ENCODE results near the gene VDR.

The VDR gene

DNA sequence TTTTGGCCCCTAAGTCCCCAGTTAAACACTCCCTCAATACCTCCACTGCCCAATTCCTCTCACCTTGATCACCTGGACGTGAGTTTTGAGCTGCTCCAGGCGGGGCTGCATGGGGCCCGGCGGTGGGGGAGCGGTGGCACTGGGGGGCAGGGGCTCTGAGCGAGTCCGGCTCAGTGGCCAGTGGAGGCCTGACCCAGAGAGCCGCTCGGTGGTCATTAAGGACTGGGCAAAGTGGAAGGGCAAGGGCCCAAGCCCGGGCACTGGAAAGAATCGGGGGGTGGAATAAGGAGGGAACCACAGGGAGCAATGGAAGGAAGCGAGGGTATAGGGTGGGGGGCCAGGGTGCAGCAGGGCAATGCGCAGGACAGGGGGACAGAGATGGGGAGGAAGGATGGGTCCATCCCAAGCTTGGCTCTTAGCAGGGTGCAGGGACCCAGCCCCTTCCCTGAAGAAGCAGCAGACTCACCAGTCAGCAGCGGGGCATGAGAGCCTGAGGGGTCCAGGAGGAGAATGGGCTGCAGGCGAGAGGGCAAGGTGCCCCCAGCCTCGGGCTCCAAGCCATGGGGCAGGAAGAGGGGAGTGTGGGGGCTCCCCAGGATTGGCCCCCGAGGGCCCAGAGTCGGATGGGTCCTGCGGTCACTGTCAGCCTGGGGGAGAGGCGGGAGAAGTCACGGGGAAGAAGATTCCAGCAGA, 109.5 kb downstream of the VDR start:
- H3K9me3 ChIP-seq (ENCODE audit: control insufficient read depth, insufficient read depth, low read length), result no peaks in the 10 kb centered on the region
- peaks cover 21% of the 10 kb centered on the region for H3K79me2 ChIP-seq (ENCODE audit: control insufficient read depth, low read length)
- H3F3A ChIP-seq (ENCODE audit: control insufficient read depth, insufficient read depth), result no peaks in the 10 kb centered on the region
- H3K4me1 ChIP-seq (ENCODE audit: control insufficient read depth, low read length), result peaks cover 8% of the 10 kb centered on the region
- H3K27me3 ChIP-seq (ENCODE audit: control insufficient read depth, low read length), result no peaks in the 10 kb centered on the region
- H3K36me3 ChIP-seq (ENCODE audit: control insufficient read depth, low read length), result peaks cover 95% of the 10 kb centered on the region
- H3K9me2 ChIP-seq (replicated peaks; ENCODE audit: control insufficient read depth, low read length), result no peaks in the 10 kb centered on the region
- no peak overlapping the region for H3K4me3 ChIP-seq (ENCODE audit: low read length)
- TF ChIP-seq, protein P1, sequence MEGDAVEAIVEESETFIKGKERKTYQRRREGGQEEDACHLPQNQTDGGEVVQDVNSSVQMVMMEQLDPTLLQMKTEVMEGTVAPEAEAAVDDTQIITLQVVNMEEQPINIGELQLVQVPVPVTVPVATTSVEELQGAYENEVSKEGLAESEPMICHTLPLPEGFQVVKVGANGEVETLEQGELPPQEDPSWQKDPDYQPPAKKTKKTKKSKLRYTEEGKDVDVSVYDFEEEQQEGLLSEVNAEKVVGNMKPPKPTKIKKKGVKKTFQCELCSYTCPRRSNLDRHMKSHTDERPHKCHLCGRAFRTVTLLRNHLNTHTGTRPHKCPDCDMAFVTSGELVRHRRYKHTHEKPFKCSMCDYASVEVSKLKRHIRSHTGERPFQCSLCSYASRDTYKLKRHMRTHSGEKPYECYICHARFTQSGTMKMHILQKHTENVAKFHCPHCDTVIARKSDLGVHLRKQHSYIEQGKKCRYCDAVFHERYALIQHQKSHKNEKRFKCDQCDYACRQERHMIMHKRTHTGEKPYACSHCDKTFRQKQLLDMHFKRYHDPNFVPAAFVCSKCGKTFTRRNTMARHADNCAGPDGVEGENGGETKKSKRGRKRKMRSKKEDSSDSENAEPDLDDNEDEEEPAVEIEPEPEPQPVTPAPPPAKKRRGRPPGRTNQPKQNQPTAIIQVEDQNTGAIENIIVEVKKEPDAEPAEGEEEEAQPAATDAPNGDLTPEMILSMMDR (IDR thresholded peaks at IDR 0.05; ENCODE audit: low read depth, low read length, poor library complexity, severe bottlenecking), result no peak
- no peak for TF ChIP-seq EZH2phosphoT487 (IDR thresholded peaks at IDR 0.05; ENCODE audit: borderline replicate concordance, low read length)
- no peak overlapping the region for H3K27ac ChIP-seq (ENCODE audit: low read depth, low read length)
- peaks cover 7% of the 10 kb centered on the region; the same call in 1 of the 2 replicates for H4K20me1 ChIP-seq (ENCODE audit: control insufficient read depth, insufficient read depth, low read depth, low read length)
- H3K4me2 ChIP-seq (ENCODE audit: low read length), result no peak overlapping the region

DNA sequence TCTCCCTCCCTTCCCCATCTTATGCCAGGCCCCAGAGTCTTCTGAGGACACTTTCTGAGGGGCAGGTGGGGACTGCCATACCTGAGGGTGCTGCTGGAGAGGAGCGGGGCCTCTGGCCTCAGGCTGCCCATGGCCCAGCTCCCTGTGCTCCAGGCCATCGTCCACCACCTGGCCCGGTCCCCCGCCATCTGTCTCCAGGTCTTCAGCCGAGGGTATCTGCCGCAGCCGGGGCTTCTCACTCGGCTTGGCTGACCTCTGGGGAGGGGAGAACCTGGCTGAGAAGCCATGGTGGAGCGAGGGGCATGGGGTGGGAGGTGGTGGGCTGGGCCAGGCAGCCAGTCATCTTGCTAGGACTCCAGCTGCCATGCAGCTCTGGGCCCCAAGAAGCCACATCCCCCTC, 110.1 kb downstream of the VDR start:
- Histone ChIP-seq H3K27me3 (ENCODE audit: control insufficient read depth, low read length) (no peaks in the 10 kb centered on the region), H3K4me3 (ENCODE audit: low read length) (no peak overlapping the region), H3K9me2 (replicated peaks; ENCODE audit: control insufficient read depth, low read length) (no peaks in the 10 kb centered on the region), H3K27ac (ENCODE audit: low read depth, low read length) (no peak overlapping the region), H3K4me2 (ENCODE audit: low read length) (no peak overlapping the region), H3K4me1 (ENCODE audit: control insufficient read depth, low read length) (peaks cover 2% of the 10 kb centered on the region), H3K36me3 (ENCODE audit: control insufficient read depth, low read length) (peaks cover 95% of the 10 kb centered on the region), H3K9me3 (ENCODE audit: control insufficient read depth, insufficient read depth, low read length) (no peaks in the 10 kb centered on the region), H4K20me1 (ENCODE audit: control insufficient read depth, insufficient read depth, low read depth, low read length) (peaks cover 4% of the 10 kb centered on the region; the same call in 1 of the 2 replicates), H3F3A (ENCODE audit: control insufficient read depth, insufficient read depth) (no peaks in the 10 kb centered on the region), H3K79me2 (ENCODE audit: control insufficient read depth, low read length) (peaks cover 16% of the 10 kb centered on the region)
- no peak for TF ChIP-seq EZH2phosphoT487 (IDR thresholded peaks at IDR 0.05; ENCODE audit: borderline replicate concordance, low read length)
- TF ChIP-seq, protein P1 (IDR thresholded peaks at IDR 0.05; ENCODE audit: low read depth, low read length, poor library complexity, severe bottlenecking), result no peak

DNA sequence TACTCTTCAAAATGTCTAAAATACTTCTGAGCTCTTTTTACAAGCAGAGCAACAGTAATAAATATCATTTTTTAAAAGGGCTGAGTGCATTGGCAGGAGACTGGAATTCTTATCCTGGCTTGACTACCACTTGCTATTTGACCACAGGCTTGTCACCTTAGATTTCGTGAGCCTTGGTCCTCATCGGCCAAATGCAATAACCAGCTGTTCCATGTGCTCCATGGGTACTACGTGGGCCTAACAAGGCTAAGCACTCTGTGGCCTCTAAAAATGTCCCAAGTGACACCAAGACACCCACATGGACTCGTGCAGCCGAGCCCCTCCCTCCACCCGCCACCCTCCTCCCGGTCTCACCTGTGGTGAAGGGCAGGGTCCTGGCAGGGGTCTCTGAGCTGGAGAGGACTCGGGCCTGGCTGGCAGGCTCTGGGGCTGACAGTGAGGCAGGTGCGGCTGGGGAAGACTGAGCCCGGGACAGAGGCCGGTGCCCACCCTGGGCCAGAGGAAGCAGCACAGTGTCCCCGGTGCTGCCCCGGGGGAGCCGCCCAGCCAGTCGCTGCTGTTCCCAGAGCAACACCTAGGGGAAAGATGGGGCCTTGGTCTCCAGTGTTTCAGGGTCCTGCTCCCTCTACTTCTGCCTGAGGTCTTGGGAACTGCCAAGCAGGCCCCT, 111.6 kb downstream of the VDR start:
- Histone ChIP-seq H3K27me3 (ENCODE audit: control insufficient read depth, low read length) (no peaks in the 10 kb centered on the region), H3K79me2 (ENCODE audit: control insufficient read depth, low read length) (0 out of 2 replicates have a peak, but pooled peaks cover 2% of the 10 kb centered on the region), H3K36me3 (ENCODE audit: control insufficient read depth, low read length) (peaks cover 95% of the 10 kb centered on the region), H3K9me2 (replicated peaks; ENCODE audit: control insufficient read depth, low read length) (no peaks in the 10 kb centered on the region), H3K4me1 (ENCODE audit: control insufficient read depth, low read length) (no peaks in the 10 kb centered on the region), H3K4me2 (ENCODE audit: low read length) (no peak overlapping the region), H3F3A (ENCODE audit: control insufficient read depth, insufficient read depth) (no peaks in the 10 kb centered on the region), H3K9me3 (ENCODE audit: control insufficient read depth, insufficient read depth, low read length) (no peaks in the 10 kb centered on the region), H3K27ac (ENCODE audit: low read depth, low read length) (no peak overlapping the region), H4K20me1 (ENCODE audit: control insufficient read depth, insufficient read depth, low read depth, low read length) (no peaks in the 10 kb centered on the region), H3K4me3 (ENCODE audit: low read length) (no peak overlapping the region)
- TF ChIP-seq, protein P1 (IDR thresholded peaks at IDR 0.05; ENCODE audit: low read depth, low read length, poor library complexity, severe bottlenecking), result no peak
- no peak for TF ChIP-seq EZH2phosphoT487 (IDR thresholded peaks at IDR 0.05; ENCODE audit: borderline replicate concordance, low read length)
